GM18520 (cell line): ENCODE results near the gene DAD1.
"Not testable (repeated sequence)": the region's sequence is repeated elsewhere in the genome, so short reads cannot be mapped to it uniquely, and the experiment has no call there.

Source experiments
- ATAC-seq: cut with Tn5 transposase; IDR thresholded peaks from one replicate; pipeline ENCODE4 v1.9.1; 2021; ENCODE audit not compliant: unreplicated experiment

The DAD1 gene

GRCh38 chr14:22589096-22589839 lies at the start of gene DAD1:
Gene DAD1 (minus strand): TSS chr14:22589224. CDS start chr14:22589157, 67 bp downstream.
- ATAC-seq, result peak; percentile 84

- not testable (repeated sequence) for ATAC-seq
These were observed 47.0 kb upstream of the DAD1 start for GRCh38 chr14:22635980-22636379.

GRCh38 chr14:22634233-22634900 lies 45.3 kb upstream of the DAD1 start:
- no peak for ATAC-seq

GRCh38 chr14:22630486-22630885 lies 41.5 kb upstream of the DAD1 start:
- ATAC-seq, result no peak

GRCh38 chr14:22630066-22630465 lies 41.0 kb upstream of the DAD1 start:
- ATAC-seq, result no peak

- no peak for ATAC-seq
These were observed 40.3 kb upstream of the DAD1 start for GRCh38 chr14:22629361-22629760.

GRCh38 chr14:22627506-22628263 lies 38.7 kb upstream of the DAD1 start:
- ATAC-seq, result no peak

GRCh38 chr14:22626590-22626989 lies 37.6 kb upstream of the DAD1 start:
- ATAC-seq, result no peak

GRCh38 chr14:22623047-22623446 lies 34.0 kb upstream of the DAD1 start:
- ATAC-seq, result no peak

GRCh38 chr14:22622255-22622654 lies 33.2 kb upstream of the DAD1 start:
- no peak for ATAC-seq

GRCh38 chr14:22615765-22616164 lies 26.7 kb upstream of the DAD1 start:
- not testable (repeated sequence) for ATAC-seq

GRCh38 chr14:22614240-22614799 lies 25.3 kb upstream of the DAD1 start:
- ATAC-seq, result no peak

GRCh38 chr14:22613736-22614239 lies 24.8 kb upstream of the DAD1 start:
- no peak for ATAC-seq

- no peak for ATAC-seq
These were observed 24.2 kb upstream of the DAD1 start for GRCh38 chr14:22613106-22613695.

- ATAC-seq, result no peak
These were observed 21.9 kb upstream of the DAD1 start for GRCh38 chr14:22610931-22611330.

GRCh38 chr14:22607291-22607690 lies 18.3 kb upstream of the DAD1 start:
- no peak for ATAC-seq

GRCh38 chr14:22606380-22606779 lies 17.4 kb upstream of the DAD1 start:
- no peak for ATAC-seq

- no peak for ATAC-seq
These were observed 13.8 kb upstream of the DAD1 start for GRCh38 chr14:22602862-22603261.

- ATAC-seq, result no peak
These were observed 13.0 kb upstream of the DAD1 start for GRCh38 chr14:22601996-22602395.

- no peak for ATAC-seq
These were observed 12.4 kb upstream of the DAD1 start for GRCh38 chr14:22601456-22601855.

GRCh38 chr14:22600027-22600426 lies 11.0 kb upstream of the DAD1 start:
- ATAC-seq, result no peak
